Retina (tissue), 1 donor: ENCODE results near the gene SLC38A9.
"Not testable (repeated sequence)": the region's sequence is repeated elsewhere in the genome, so short reads cannot be mapped to it uniquely, and the experiment has no call there.

Experiments
- DNase-seq: peaks from one replicate; pipeline ENCODE4 v3.0.0-alpha.2; 2016

Gene SLC38A9

DNA sequence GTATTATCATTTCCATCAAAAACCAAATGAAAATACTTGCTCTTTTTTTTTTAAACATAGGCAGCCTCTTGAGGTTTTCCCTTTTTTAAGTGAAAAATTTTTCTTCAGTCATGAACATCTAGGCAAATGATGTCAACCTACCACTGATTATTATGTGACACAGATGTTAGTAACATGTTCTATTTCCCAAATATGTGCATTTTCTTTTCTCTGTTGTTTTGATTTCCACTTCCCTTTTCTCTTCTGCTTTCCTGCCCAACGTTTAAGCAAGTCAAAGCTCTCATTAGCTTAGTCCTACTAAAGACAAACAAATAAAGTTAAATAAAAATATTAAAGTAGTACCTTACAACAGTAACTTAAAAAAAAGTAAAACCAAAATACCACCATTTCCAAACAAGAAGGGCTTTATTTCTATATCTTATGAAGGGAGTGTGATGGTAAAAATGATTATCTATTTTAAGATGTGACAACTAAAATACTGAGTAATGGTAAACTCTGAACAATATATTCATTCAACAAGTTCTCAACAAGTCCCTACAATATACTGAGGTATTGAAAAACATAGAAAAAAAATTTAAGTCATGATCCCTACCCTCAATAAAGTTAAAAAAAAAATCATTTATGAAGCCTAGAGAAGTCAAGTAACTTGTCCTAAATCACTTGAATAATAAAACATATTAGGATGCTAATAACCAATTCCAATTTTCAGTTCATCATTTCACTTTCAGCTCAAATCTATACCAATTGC lies 9.4 kb downstream of the SLC38A9 start:
- no peak for DNase-seq

- DNase-seq: no peak
These were observed 10.5 kb downstream of the SLC38A9 start for GRCh38 chr5:55701462-55702103.

- DNase-seq: no peak
These were observed 11.4 kb downstream of the SLC38A9 start for GRCh38 chr5:55700745-55701144.

DNA sequence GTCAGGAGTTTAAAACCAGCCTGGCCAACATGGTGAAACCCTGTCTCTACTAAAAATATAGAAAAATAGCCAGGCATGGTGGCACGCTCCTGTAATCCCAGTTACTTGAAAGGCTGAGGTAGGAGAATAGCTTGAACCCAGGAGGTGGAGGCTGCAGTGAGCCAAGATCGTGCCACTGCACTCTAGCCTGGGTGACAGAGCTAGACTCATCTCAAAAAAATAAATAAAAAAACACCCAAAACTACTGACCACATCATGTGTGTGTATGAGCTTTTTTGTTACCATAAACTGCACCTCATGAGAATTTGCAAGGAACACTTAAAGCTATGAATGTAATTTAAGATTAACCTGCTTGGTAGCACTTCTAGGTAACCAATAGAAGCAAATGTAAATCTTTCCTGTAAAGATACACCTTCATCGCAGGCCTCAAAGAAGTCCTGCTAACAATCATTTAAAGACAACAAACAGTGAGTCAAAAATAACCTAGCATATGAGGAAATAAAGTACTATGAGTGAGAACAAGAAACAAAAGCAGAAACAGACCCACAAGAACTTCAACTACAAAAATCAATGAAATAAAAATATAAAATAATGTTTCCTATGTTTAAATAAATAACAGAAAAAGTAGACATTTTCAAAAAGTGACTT lies 13.0 kb downstream of the SLC38A9 start:
- DNase-seq: no peak

GRCh38 chr5:55696704-55697103 lies 15.4 kb downstream of the SLC38A9 start:
- DNase-seq: not testable (repeated sequence)

DNA sequence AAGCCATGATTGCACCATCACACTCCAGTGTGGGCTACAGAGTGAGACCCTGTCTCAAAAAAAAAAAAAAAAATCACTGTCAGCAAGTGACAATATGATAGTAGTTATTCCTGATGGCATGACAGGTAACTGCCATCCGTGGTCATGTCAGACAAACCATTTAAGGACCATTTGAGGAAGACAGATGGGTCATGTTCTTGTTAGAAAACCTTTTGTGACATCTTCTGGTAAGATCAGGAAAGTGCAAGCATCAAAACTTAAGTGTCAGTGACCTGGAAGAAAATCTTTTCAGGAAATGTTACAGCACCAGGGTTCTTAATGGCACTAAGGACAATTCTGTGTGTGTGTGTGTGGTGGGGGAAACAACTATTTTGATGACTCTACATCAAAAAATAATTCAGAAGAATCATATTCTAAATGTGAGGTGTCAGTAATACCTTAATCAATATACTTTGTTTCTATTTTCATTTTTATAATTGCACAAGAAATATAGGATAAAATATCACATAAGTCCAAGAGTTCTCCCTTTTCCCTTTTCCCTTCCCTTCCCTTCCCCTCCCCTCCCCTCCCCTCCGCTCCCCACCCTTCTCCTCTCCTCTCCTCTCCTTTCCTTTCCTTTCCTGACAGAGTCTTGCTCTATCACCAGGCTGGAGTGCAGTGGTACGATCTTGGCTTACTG lies 17.8 kb downstream of the SLC38A9 start:
- DNase-seq: peak; percentile 41

GRCh38 chr5:55692509-55692908 lies 19.6 kb downstream of the SLC38A9 start:
- DNase-seq: no peak

DNA sequence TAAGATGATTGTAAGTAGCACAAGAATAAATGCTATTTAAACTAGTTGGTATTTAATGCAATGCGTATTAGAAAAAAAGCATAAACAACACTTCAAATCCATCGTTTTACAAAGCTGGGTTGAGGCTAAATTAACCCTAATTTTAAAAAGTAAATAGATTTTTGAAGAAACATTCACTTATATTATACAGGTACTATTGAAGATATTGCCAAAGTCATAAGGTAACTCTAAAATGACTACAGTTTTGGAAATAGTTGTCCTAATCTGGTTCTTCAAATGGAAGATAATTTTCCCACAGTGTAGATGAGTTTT lies 20.1 kb downstream of the SLC38A9 start:
- DNase-seq: no peak

DNA sequence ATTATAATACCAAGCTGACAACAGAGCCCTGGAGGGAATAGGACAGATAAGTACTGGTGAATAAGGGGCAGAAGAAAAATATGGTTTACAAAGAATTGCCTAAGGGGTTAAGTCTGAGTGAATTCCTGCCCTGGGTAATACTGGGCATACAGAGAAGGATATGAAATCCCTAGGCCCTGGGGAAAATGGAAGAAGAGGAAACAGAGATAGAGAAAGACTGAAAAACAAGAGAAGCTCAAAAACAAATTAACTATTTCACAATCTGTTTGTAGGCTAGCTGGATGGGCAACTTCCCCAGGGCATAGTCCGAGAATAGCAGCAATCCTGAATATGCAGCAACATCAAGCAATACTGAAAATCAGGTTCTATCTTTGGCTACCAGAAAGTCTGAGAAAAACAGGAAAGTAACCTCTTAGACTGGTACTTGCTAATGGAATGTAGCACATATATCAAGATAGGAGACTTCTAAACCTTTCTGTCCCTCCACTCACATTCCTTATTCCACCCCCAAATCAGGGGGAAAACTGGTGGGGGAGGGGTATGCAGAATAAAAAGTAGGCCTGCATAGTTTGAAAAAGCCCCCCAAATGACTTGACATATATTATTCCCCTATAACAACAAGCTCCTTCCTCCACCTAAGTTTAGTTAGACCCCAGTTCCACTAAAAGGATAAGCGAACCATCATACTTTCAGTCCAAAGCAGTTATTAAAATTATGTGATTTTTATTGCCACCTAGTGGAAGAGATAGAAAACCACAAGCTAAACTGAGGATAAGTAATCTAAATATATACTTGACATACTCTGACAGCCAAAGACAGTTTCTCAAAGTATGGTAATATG lies 20.6 kb downstream of the SLC38A9 start:
- peak; percentile 23 for DNase-seq

- DNase-seq: no peak
These were observed 30.1 kb downstream of the SLC38A9 start for GRCh38 chr5:55682071-55682470.

DNA sequence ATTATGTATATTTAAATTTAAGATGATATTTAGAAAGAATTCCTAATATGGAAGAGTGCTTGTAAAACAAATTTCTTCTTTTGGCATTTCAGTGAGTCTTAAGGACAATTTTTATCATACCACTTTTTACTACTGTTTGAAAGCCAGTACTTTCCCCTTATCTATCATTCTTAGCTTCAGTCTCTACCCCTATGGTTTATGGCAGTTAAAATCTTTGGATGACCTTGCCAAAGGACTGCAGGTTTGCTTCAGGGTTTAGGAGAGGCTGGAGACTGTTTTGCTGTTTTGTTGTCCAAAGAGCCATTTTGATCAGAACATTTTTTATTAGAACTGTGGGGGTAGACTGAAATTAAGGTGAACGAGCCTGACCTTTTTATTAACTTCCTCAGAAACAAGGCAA lies 30.8 kb downstream of the SLC38A9 start:
- no peak for DNase-seq

DNA sequence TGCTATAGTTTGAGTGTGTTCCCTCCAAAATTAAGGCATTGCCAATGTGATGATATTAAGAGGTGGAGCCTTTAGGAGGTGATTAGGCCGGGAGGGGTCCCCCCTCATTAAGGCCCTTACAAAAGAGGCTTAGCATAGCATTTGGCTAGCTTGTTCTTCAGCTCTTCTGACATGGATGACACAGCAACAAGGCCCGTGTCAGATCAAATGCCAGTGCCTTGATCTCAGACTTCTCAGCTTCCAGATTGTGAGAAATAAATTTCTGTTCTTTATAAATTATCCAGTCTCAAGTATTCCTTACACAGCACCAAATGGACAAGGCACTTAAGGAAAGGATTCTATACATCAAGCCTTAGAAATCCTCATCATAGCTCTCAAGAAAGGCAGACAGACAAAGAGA lies 31.8 kb downstream of the SLC38A9 start:
- no peak for DNase-seq

GRCh38 chr5:55679556-55679955 lies 32.6 kb downstream of the SLC38A9 start:
- DNase-seq: no peak

- DNase-seq: no peak
These were observed 37.0 kb downstream of the SLC38A9 start for GRCh38 chr5:55675119-55675518.

GRCh38 chr5:55674340-55674739 lies 37.8 kb downstream of the SLC38A9 start:
- no peak for DNase-seq

DNA sequence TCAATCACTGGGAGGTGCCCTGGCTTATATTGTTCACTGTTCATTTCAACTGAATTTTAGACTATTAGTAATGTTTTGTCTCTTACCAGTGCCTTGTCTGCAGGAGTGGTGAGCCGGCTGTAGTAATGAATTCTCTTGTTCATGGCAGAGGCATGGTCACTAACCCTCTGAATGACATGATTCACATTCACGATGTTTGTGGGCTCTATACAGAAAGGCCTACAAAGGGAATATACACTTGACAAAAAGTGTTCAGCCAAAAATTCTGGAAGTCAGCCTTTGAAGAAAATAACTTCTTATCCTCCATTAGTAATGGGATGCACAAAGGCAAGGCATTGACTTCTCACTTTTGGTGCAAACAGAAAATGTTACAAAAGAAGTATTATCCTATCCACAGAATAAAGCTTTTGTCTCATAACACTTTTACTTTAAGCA lies 39.6 kb downstream of the SLC38A9 start:
- no peak for DNase-seq

DNA sequence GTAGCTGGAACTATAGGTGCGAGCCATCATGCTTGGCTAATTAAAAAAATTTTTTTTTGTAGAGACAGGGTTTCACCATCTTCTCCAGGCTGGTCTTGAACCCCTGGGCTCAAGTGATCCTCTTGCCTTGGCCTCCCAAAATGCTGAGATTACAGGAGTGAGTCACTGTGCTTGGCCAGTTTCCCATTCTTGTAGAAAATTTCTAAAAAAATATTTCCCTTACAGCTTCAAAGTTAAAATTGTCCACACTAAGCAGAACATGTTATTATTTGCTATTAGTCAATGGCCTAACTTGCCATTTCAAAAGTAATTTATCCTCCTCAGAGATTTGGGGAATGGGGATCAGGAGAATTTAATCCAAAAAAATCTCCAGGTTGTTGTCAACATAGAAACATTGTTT lies 40.1 kb downstream of the SLC38A9 start:
- no peak for DNase-seq

GRCh38 chr5:55668356-55668755 lies 43.8 kb downstream of the SLC38A9 start:
- DNase-seq: no peak

- no peak for DNase-seq
These were observed 44.2 kb downstream of the SLC38A9 start for GRCh38 chr5:55667938-55668337.

GRCh38 chr5:55665065-55665464 lies 47.1 kb downstream of the SLC38A9 start:
- no peak for DNase-seq

- no peak for DNase-seq
These were observed 54.7 kb downstream of the SLC38A9 start for GRCh38 chr5:55657443-55657842.

GRCh38 chr5:55650386-55650785 lies 61.7 kb downstream of the SLC38A9 start:
- no peak for DNase-seq

DNA sequence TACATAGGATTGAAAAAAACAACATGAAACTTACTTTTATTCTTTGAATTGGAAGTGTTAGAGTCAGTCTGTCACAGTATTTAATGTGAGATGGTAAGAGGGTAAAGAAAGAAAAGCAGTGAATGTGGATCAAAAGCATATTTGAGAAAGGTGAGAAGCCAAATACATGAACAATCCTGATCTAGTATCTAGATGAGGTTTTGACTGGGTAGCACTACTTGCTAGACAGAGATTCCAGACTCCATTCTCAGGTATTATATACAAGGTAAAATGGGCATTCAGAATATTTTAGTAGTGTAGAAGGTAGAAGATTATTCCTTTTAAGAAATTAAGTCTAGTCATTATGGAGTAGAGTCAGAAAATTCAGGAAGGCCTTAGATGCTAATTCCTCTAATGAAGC lies 62.2 kb downstream of the SLC38A9 start:
- DNase-seq: no peak
